GM12878 (cell line): ENCODE measurements around the gene TRIM45. TPM values are rescaled to one million over a fixed set of nuclear protein-coding genes. Genes with fewer than 3 reads are reported as not detected.
A peak's percentile ranks its signal among the peaks of the same experiment; 100 is the strongest.

Experiments
- CBFB ChIP-seq: IDR thresholded peaks from 2 replicates; pipeline ENCODE4 v1.6.1; 2016; ENCODE audit warnings: antibody characterized with exemption, low read depth
- CEBPB ChIP-seq, 2 experiments: fragments of 150-350 bp in 1 of 2; IDR thresholded peaks; 2 replicates each; pipeline ENCODE4 v1.6.1; 2012 to 2014; ENCODE audit warnings: low read depth in 2 of 2, low read length in 2 of 2, borderline replicate concordance in 1 of 2, inconsistent platforms in 1 of 2
- CHD2 ChIP-seq: IDR thresholded peaks from 2 replicates; pipeline ENCODE4 v1.6.1; 2011; ENCODE audit warnings: low read depth, low read length, improper control_type of control experiment, borderline replicate concordance
- CREB1 ChIP-seq: IDR thresholded peaks from 2 replicates; pipeline ENCODE4 v1.6.1; 2012; ENCODE audit warnings: low read depth, mild to moderate bottlenecking, inconsistent platforms
- HDAC2 ChIP-seq: fragments of 200-600 bp; sonication (generic); IDR thresholded peaks from 2 replicates; pipeline ENCODE4 v1.6.1; 2017
- HDAC6 ChIP-seq: fragments of 200-600 bp; sonication (generic); IDR thresholded peaks from one replicate; pipeline ENCODE4 v1.8.0; 2017; ENCODE audit warnings: antibody characterized with exemption; ENCODE audit not compliant: unreplicated experiment
- KDM1A ChIP-seq: fragments of 200-600 bp; sonication (generic); IDR thresholded peaks from 2 replicates; pipeline ENCODE4 v1.6.1; 2016; ENCODE audit warnings: borderline replicate concordance
- PAX8 ChIP-seq: fragments of 450-650 bp; IDR thresholded peaks from 2 replicates; pipeline ENCODE4 v1.6.1; 2017; ENCODE audit warnings: mild to moderate bottlenecking, moderate library complexity
- POLR2AphosphoS2 ChIP-seq: IDR thresholded peaks from 2 replicates; pipeline ENCODE4 v1.6.1; 2011; ENCODE audit warnings: low read depth, mild to moderate bottlenecking, low read length, improper control_type of control experiment, moderate library complexity
- POLR2AphosphoS5 ChIP-seq: IDR thresholded peaks from 2 replicates; pipeline ENCODE4 v1.6.1; 2011; ENCODE audit warnings: mild to moderate bottlenecking, low read length, inconsistent platforms
- RBBP5 ChIP-seq: fragments of 200-600 bp; sonication (generic); conservative IDR thresholded peaks from 2 replicates; pipeline ENCODE4 v1.6.1; 2016
- RUNX3 ChIP-seq: IDR thresholded peaks from 2 replicates; pipeline ENCODE4 v1.6.1; 2012; ENCODE audit warnings: low read length, inconsistent platforms
- SIX5 ChIP-seq: IDR thresholded peaks from 2 replicates; pipeline ENCODE4 v1.6.1; 2011; ENCODE audit warnings: mild to moderate bottlenecking, low read depth, low read length, moderate library complexity; ENCODE audit not compliant: severe bottlenecking
- SREBF2 ChIP-seq: IDR thresholded peaks from 2 replicates; pipeline ENCODE4 v1.6.1; 2012; ENCODE audit warnings: mild to moderate bottlenecking, low read length
- TCF12 ChIP-seq: IDR thresholded peaks from 2 replicates; pipeline ENCODE4 v1.6.1; 2011; ENCODE audit warnings: low read depth, mild to moderate bottlenecking, low read length
- WRNIP1 ChIP-seq: IDR thresholded peaks from 2 replicates; pipeline ENCODE4 v1.6.1; 2011; ENCODE audit warnings: low read depth, low read length, improper control_type of control experiment, borderline replicate concordance
- ZNF384 ChIP-seq: IDR thresholded peaks from 2 replicates; pipeline ENCODE4 v1.6.1; 2012; ENCODE audit warnings: low read depth, mild to moderate bottlenecking, low read length, improper control_type of control experiment, borderline replicate concordance
- ZZZ3 ChIP-seq: IDR thresholded peaks from 2 replicates; pipeline ENCODE4 v1.6.1; 2011; ENCODE audit warnings: low read depth; ENCODE audit not compliant: control insufficient read depth, insufficient read length
- polyA plus RNA-seq, 11 experiments: library from polyadenylated mRNA; depleted of rRNA in 4 of 11; unstranded in 6 of 11; stranded (reverse) in 5 of 11; fragments of >200 nt; fragmentation: Nextera tagmentation in 4 of 11; fragmentation: Illumina TruSeq in 1 of 11; extraction: Ambion mirVana in 4 of 11; extraction: Trizol in 1 of 11; gene quantifications; 1 replicate in 1 of 11; 2 replicates in 10 of 11; pipeline versions ENCODE4 v1.2.1 to v1.2.3, GENCODE V29; 2011 to 2016; ENCODE audit warnings: inconsistent platforms in 2 of 11, missing spikeins in 2 of 11, low read depth in 1 of 11
- total RNA-seq, 4 experiments: library from RNA; depleted of rRNA in 3 of 4; stranded (reverse); fragments of >200 nt in 3 of 4; fragmentation: Illumina TruSeq in 1 of 4; extraction: Trizol in 1 of 4; gene quantifications; 2 replicates each; pipeline versions ENCODE4 v1.2.1 to v1.2.3, GENCODE V29; 2013 to 2021
- TF ChIP-seq, protein P1 (sequence below): IDR thresholded peaks from 2 replicates; pipeline ENCODE4 v1.6.1; 2012; ENCODE audit warnings: mild to moderate bottlenecking, low read depth, low read length
- TF ChIP-seq, protein P2 (sequence below): fragments of 450-650 bp; IDR thresholded peaks from 2 replicates; pipeline ENCODE4 v1.6.1; 2017; ENCODE audit warnings: mild to moderate bottlenecking, moderate library complexity
- TF ChIP-seq, protein P3 (sequence below): IDR thresholded peaks from 2 replicates; pipeline ENCODE4 v1.6.1; 2011; ENCODE audit warnings: mild to moderate bottlenecking, low read depth, low read length, moderate library complexity; ENCODE audit not compliant: insufficient replicate concordance
- TF ChIP-seq, protein P4 (sequence below): fragments of 450-650 bp; IDR thresholded peaks from 2 replicates; pipeline ENCODE4 v1.6.1; 2014; ENCODE audit warnings: mild to moderate bottlenecking

TRIM45 gene
- total and polyA plus RNA-seq, 10 of the 15 experiments (the other 5 are each of a cell fraction or from before 2014, with no cell fraction given), result 0.31 to 0.86 (median 0.46) TPM

DNA sequence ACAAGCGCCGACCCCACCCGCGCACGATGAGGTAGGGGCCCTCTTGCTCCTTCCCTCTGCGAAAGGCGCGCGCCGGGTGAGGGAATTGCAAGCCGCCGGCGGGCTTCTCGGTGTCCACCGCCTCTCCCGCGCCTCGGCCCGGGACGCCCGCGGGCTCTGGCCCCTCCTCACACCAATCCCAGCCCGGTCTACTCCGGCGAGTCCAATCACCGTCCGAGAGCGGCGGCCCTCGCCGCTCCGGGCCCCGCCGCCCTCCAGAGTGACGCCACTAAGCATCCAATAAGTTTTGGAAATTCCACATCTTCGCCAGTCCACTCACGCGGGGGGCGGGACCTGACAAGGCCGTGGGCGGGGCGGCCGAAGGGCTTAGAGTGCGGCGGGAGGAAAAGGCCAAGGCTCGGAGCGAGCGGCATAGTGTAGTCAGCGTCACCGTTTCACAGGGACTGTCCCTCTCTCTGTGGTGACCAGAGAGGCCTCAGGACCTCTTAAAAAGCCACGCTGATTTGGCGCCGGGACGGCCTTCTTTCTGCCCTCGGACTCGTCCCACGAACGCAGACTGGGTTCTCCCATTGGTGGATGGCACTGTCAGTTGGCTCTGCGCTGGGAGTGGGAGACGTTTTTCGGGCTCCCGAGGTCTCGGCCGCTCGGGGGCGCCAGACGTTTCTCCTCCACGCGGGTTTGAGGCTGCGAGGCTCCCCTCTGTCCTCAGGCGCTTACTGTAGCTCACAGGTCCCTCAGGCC is at the start of gene TRIM45 (continued):
- TF ChIP-seq, protein P1, sequence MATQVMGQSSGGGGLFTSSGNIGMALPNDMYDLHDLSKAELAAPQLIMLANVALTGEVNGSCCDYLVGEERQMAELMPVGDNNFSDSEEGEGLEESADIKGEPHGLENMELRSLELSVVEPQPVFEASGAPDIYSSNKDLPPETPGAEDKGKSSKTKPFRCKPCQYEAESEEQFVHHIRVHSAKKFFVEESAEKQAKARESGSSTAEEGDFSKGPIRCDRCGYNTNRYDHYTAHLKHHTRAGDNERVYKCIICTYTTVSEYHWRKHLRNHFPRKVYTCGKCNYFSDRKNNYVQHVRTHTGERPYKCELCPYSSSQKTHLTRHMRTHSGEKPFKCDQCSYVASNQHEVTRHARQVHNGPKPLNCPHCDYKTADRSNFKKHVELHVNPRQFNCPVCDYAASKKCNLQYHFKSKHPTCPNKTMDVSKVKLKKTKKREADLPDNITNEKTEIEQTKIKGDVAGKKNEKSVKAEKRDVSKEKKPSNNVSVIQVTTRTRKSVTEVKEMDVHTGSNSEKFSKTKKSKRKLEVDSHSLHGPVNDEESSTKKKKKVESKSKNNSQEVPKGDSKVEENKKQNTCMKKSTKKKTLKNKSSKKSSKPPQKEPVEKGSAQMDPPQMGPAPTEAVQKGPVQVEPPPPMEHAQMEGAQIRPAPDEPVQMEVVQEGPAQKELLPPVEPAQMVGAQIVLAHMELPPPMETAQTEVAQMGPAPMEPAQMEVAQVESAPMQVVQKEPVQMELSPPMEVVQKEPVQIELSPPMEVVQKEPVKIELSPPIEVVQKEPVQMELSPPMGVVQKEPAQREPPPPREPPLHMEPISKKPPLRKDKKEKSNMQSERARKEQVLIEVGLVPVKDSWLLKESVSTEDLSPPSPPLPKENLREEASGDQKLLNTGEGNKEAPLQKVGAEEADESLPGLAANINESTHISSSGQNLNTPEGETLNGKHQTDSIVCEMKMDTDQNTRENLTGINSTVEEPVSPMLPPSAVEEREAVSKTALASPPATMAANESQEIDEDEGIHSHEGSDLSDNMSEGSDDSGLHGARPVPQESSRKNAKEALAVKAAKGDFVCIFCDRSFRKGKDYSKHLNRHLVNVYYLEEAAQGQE, result no peak
- TF ChIP-seq CHD2 (0 out of 2 replicates have a peak, but pooled peaks have one; percentile 48), PAX8 (no peak), ZNF384 (no peak), ZZZ3 (no peak), RBBP5 (no peak), POLR2AphosphoS5 (no peak), POLR2AphosphoS2 (no peak), SIX5 (no peak), CREB1 (peak; percentile 38; the same call in 1 of the 2 replicates), WRNIP1 (no peak), KDM1A (no peak), HDAC2 (no peak), CBFB (no peak), RUNX3 (peak; percentile 11; the same call in 1 of the 2 replicates), SREBF2 (no peak), CEBPB (IDR thresholded peaks at IDR 0.05; ENCODE audit: borderline replicate concordance in 1 of 2, low read depth in 2 of 2, low read length in 2 of 2) (no peak), HDAC6 (no peak), TCF12 (no peak)
- TF ChIP-seq, protein P2, sequence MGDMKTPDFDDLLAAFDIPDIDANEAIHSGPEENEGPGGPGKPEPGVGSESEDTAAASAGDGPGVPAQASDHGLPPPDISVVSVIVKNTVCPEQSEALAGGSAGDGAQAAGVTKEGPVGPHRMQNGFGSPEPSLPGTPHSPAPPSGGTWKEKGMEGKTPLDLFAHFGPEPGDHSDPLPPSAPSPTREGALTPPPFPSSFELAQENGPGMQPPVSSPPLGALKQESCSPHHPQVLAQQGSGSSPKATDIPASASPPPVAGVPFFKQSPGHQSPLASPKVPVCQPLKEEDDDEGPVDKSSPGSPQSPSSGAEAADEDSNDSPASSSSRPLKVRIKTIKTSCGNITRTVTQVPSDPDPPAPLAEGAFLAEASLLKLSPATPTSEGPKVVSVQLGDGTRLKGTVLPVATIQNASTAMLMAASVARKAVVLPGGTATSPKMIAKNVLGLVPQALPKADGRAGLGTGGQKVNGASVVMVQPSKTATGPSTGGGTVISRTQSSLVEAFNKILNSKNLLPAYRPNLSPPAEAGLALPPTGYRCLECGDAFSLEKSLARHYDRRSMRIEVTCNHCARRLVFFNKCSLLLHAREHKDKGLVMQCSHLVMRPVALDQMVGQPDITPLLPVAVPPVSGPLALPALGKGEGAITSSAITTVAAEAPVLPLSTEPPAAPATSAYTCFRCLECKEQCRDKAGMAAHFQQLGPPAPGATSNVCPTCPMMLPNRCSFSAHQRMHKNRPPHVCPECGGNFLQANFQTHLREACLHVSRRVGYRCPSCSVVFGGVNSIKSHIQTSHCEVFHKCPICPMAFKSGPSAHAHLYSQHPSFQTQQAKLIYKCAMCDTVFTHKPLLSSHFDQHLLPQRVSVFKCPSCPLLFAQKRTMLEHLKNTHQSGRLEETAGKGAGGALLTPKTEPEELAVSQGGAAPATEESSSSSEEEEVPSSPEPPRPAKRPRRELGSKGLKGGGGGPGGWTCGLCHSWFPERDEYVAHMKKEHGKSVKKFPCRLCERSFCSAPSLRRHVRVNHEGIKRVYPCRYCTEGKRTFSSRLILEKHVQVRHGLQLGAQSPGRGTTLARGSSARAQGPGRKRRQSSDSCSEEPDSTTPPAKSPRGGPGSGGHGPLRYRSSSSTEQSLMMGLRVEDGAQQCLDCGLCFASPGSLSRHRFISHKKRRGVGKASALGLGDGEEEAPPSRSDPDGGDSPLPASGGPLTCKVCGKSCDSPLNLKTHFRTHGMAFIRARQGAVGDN, result no peak
- TF ChIP-seq, protein P3, sequence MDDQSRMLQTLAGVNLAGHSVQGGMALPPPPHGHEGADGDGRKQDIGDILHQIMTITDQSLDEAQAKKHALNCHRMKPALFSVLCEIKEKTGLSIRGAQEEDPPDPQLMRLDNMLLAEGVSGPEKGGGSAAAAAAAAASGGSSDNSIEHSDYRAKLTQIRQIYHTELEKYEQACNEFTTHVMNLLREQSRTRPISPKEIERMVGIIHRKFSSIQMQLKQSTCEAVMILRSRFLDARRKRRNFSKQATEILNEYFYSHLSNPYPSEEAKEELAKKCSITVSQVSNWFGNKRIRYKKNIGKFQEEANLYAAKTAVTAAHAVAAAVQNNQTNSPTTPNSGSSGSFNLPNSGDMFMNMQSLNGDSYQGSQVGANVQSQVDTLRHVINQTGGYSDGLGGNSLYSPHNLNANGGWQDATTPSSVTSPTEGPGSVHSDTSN, result peak; percentile 95
- TF ChIP-seq, protein P4, sequence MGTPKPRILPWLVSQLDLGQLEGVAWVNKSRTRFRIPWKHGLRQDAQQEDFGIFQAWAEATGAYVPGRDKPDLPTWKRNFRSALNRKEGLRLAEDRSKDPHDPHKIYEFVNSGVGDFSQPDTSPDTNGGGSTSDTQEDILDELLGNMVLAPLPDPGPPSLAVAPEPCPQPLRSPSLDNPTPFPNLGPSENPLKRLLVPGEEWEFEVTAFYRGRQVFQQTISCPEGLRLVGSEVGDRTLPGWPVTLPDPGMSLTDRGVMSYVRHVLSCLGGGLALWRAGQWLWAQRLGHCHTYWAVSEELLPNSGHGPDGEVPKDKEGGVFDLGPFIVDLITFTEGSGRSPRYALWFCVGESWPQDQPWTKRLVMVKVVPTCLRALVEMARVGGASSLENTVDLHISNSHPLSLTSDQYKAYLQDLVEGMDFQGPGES, result peak; percentile 55; the same call in 1 of the 2 replicates
